PC-9 (cell line): ENCODE results near the gene DCAF17. TPM values are rescaled to one million over a fixed set of nuclear protein-coding genes. Genes with fewer than 3 reads are reported as not detected.

ENCODE experiments used
- BruUV-seq: library from RNA; stranded (reverse); fragments of 400-500 nt; replicated peaks from 2 replicates; lab custom pipeline; 2021; lab: Mats Ljungman, UMichigan
- CTCF ChIA-PET: fragments of 300-600 bp; sonication (Branson Sonifier 250); formaldehyde crosslinking; loops from one replicate; lab custom pipeline; 2022; ENCODE audit warnings: antibody characterized with exemption; lab: Charles Lee
- POLR2A ChIA-PET: fragments of 300-600 bp; sonication (Branson Sonifier 250); formaldehyde crosslinking; loops from one replicate; lab custom pipeline; 2022; ENCODE audit warnings: antibody characterized with exemption; ENCODE audit not compliant: unreplicated experiment; lab: Charles Lee
- DNase-seq, 2 experiments: peaks; one replicate each; pipeline versions ENCODE4 v3.0.0 to v3.0.0-alpha.2; 2015 to 2022; ENCODE audit warnings: mixed read lengths in 1 of 2
- H2AFZ ChIP-seq: fragments of 200-600 bp; sonication (generic); 2 replicates; pipeline ENCODE4 v1.8.1; 2017; ENCODE audit warnings: antibody characterized with exemption
- H3F3A ChIP-seq: fragments of 200-600 bp; sonication (generic); 2 replicates; pipeline ENCODE4 v1.8.1; 2017; ENCODE audit warnings: antibody characterized with exemption, mild to moderate bottlenecking, low read depth; ENCODE audit not compliant: insufficient read depth
- H3K27ac ChIP-seq: fragments of 200-600 bp; sonication (generic); 2 replicates; pipeline ENCODE4 v1.6.1; 2016; ENCODE audit warnings: mixed run types
- H3K27me3 ChIP-seq: fragments of 200-600 bp; sonication (generic); 2 replicates; pipeline ENCODE4 v1.6.1; 2016; ENCODE audit warnings: low read depth, mixed run types; ENCODE audit not compliant: insufficient read depth
- H3K36me3 ChIP-seq: fragments of 200-600 bp; sonication (generic); 2 replicates; pipeline ENCODE4 v1.6.1; 2016; ENCODE audit warnings: low read depth, mixed run types
- H3K4me1 ChIP-seq: fragments of 200-600 bp; sonication (generic); replicated peaks from 2 replicates; pipeline ENCODE4 v1.6.1; 2016; ENCODE audit warnings: mixed run types; ENCODE audit not compliant: insufficient read depth
- H3K4me2 ChIP-seq: fragments of 200-600 bp; sonication (generic); 2 replicates; pipeline ENCODE4 v1.6.1; 2017; ENCODE audit warnings: mixed run types
- H3K4me3 ChIP-seq: fragments of 200-600 bp; sonication (generic); 2 replicates; pipeline ENCODE4 v1.6.1; 2016; ENCODE audit warnings: mixed run types
- H3K79me2 ChIP-seq: fragments of 200-600 bp; sonication (generic); 2 replicates; pipeline ENCODE4 v1.6.1; 2017; ENCODE audit warnings: low read depth, mixed run types
- H3K9me2 ChIP-seq: fragments of 200-600 bp; sonication (generic); 2 replicates; pipeline ENCODE4 v1.8.1; 2017; ENCODE audit warnings: mild to moderate bottlenecking; ENCODE audit not compliant: insufficient read depth
- H3K9me3 ChIP-seq: fragments of 200-600 bp; sonication (generic); 2 replicates; pipeline ENCODE4 v1.8.1; 2016; ENCODE audit warnings: low read depth; ENCODE audit not compliant: insufficient read depth
- H4K20me1 ChIP-seq: fragments of 200-600 bp; sonication (generic); 2 replicates; pipeline ENCODE4 v1.8.1; 2017; ENCODE audit not compliant: insufficient read depth
- EZH2 ChIP-seq: fragments of 200-600 bp; sonication (generic); IDR thresholded peaks from 2 replicates; pipeline ENCODE4 v1.8.0; 2017; ENCODE audit warnings: antibody characterized with exemption, low read depth
- intact Hi-C: fragments of 100-400 bp; cut with micrococcal nuclease; formaldehyde crosslinking; loops from one replicate; pipeline ENCODE4 v1.10.0; 2022; ENCODE audit not compliant: unreplicated experiment
- total RNA-seq: library from RNA; stranded (reverse); gene quantifications from 2 replicates; pipeline ENCODE4 v1.2.3, GENCODE V29; 2021
- TF ChIP-seq, protein P1 (sequence below): fragments of 200-600 bp; sonication (generic); conservative IDR thresholded peaks from 2 replicates; pipeline ENCODE4 v1.6.1; 2017; ENCODE audit warnings: mixed run types, antibody characterized with exemption, mild to moderate bottlenecking, moderate library complexity

DCAF17 gene
- total RNA-seq, 1 experiment from 2014 or later: 22.0 TPM

DNA sequence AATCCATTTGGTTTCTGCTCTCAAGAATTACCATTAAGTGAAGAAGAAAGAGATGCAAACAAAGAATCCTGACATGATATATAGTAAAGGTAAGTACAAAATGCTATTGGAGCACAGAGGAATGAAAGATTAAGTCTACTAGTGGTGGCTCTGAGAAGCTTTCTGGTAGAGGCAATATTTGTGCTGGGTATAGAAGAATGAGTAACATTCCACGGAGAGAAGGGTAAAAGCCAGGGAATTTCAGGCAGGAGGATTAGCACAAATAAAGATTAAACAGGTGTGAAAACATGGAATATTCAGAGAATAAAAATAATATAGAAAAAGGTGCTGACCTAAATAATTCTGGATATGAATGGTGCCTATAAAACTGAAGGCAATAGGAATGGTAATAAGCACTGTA lies 32.1 kb upstream of the DCAF17 start:
- Histone ChIP-seq H3K4me1 (peaks cover 10% of the 10 kb centered on the region; the same call in 1 of the 2 replicates), H3K36me3 (peaks cover 7% of the 10 kb centered on the region; the same call in 1 of the 2 replicates), H3K27me3 (no peaks in the 10 kb centered on the region), H3K9me3 (peaks cover 31% of the 10 kb centered on the region), H3K79me2 (peaks cover 8% of the 10 kb centered on the region; the same call in 1 of the 2 replicates), H3F3A (0 out of 2 replicates have a peak, but pooled peaks cover 4% of the 10 kb centered on the region), H3K27ac (no peak overlapping the region), H3K9me2 (no peaks in the 10 kb centered on the region), H3K4me3 (no peak overlapping the region), H4K20me1 (no peaks in the 10 kb centered on the region), H3K4me2 (no peak overlapping the region), H2AFZ (no peak overlapping the region)
- BruUV-seq: no TSS peak
- no peak for DNase-seq
- intact Hi-C loops: no loop called here
- ChIA-PET CTCF (no interaction called here), POLR2A (no interaction called here)
- TF ChIP-seq, protein P1, sequence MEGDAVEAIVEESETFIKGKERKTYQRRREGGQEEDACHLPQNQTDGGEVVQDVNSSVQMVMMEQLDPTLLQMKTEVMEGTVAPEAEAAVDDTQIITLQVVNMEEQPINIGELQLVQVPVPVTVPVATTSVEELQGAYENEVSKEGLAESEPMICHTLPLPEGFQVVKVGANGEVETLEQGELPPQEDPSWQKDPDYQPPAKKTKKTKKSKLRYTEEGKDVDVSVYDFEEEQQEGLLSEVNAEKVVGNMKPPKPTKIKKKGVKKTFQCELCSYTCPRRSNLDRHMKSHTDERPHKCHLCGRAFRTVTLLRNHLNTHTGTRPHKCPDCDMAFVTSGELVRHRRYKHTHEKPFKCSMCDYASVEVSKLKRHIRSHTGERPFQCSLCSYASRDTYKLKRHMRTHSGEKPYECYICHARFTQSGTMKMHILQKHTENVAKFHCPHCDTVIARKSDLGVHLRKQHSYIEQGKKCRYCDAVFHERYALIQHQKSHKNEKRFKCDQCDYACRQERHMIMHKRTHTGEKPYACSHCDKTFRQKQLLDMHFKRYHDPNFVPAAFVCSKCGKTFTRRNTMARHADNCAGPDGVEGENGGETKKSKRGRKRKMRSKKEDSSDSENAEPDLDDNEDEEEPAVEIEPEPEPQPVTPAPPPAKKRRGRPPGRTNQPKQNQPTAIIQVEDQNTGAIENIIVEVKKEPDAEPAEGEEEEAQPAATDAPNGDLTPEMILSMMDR: no peak
- TF ChIP-seq EZH2: no peak

DNA sequence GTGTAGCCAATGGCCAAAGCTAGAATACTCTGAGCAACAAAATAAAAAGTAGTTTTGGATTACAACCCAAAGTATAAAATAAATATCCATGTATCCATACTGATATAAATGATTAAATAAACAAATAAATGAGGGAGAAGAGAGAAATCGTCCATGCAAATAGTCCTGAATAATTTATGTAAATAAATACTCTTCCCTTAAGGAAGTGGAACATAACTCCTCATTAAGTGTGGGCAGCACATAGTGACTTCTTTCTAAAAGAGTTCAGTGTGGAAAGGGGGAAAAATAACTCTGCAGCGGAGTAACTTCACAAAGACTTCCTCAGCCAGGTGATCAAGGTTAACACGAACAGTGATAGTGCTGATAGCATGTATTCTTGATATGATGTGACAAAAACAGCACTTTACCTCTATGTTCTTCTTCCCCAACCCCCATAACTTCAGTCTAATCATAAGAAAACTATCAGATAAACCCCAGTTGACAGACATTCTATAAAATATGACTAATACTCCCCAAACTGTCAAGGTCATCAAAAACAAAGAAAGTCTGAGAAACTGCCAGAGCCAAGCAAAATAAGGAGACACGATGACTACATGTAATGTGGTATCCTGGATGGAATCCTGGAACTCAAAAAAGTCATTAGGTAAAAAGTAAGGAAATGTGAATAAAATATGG lies 31.0 kb upstream of the DCAF17 start:
- Histone ChIP-seq H3K4me1 (peaks cover 10% of the 10 kb centered on the region; the same call in 1 of the 2 replicates), H4K20me1 (no peaks in the 10 kb centered on the region), H3F3A (0 out of 2 replicates have a peak, but pooled peaks cover 4% of the 10 kb centered on the region), H3K27me3 (no peaks in the 10 kb centered on the region), H3K27ac (no peak overlapping the region), H3K79me2 (peaks cover 15% of the 10 kb centered on the region; the same call in 1 of the 2 replicates), H3K9me3 (peaks cover 31% of the 10 kb centered on the region), H2AFZ (no peak overlapping the region), H3K4me3 (no peak overlapping the region), H3K4me2 (no peak overlapping the region), H3K36me3 (peaks cover 7% of the 10 kb centered on the region; the same call in 1 of the 2 replicates), H3K9me2 (no peaks in the 10 kb centered on the region)
- CTCF ChIA-PET: no interaction called here
- no peak for DNase-seq
- BruUV-seq: no TSS peak
- intact Hi-C loops: no loop called here
- TF ChIP-seq, protein P1: no peak
- TF ChIP-seq EZH2: no peak
- POLR2A ChIA-PET: no interaction called here

DNA sequence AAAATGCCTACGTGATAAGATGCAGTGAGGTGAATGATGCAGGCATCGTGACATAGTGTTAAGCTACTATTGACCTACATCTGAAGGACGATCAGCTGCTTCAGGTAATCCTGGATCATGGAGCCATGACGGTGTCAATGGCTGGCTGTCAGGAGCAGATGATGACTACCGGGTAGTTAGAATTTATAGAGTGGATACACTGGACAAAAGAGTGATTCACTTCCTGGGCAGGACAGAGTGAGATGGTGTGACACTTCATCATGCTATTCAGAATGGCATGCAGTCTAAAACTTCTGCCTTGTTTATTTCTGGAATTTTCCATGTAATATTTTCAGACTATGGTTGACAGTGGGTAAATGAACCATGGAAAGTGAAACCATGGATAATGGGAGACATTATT lies 29.8 kb upstream of the DCAF17 start:
- Histone ChIP-seq H2AFZ (no peak overlapping the region), H3K9me3 (peaks cover 31% of the 10 kb centered on the region), H3K4me3 (no peak overlapping the region), H3K27me3 (no peaks in the 10 kb centered on the region), H4K20me1 (no peaks in the 10 kb centered on the region), H3K36me3 (peaks cover 7% of the 10 kb centered on the region; the same call in 1 of the 2 replicates), H3K79me2 (peaks cover 12% of the 10 kb centered on the region; the same call in 1 of the 2 replicates), H3K4me2 (no peak overlapping the region), H3F3A (no peaks in the 10 kb centered on the region; the same call in 1 of the 2 replicates), H3K4me1 (peaks cover 10% of the 10 kb centered on the region; the same call in 1 of the 2 replicates), H3K9me2 (no peaks in the 10 kb centered on the region), H3K27ac (no peak overlapping the region)
- TF ChIP-seq EZH2: no peak
- TF ChIP-seq, protein P1: no peak
- BruUV-seq: no TSS peak
- peak in 1 of 2 experiments; percentile 59 for DNase-seq
- ChIA-PET CTCF (no interaction called here), POLR2A (no interaction called here)
- intact Hi-C loops: no loop called here
